Hematopoietic multipotent progenitor cell treated with erythropoietin and hydrocortisone succinate and interleukin-3 and kit ligand, for 6 days (in vitro differentiated cells): ENCODE data around the gene C9orf72.

ENCODE experiments used
- DNase-seq: peaks from one replicate; pipeline ENCODE4 v3.0.0-alpha.2; 2015

Gene C9orf72

GRCh38 chr9:27537756-27538155, 35.5 kb downstream of the C9orf72 start:
- no peak for DNase-seq

DNA sequence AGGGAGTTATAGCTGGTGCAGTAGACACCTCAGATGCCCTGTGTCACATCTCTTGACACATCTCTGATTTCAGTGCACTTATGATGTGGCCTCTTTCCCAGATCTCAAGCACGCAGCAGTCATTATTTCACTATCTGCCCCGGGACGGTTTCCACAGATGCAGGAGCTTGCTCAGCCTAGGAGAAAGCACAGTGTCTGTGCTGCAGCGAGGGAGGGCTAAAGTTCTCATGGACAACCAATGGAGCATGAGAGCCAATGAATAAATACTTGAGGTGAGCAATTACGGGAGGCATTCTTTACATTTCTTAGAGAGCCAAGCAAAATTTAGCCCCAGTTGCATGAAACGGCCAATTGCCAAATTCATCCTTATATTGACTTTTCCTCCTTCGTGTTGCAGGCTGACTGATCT, 36.2 kb downstream of the C9orf72 start:
- DNase-seq = no peak

GRCh38 chr9:27536168-27536567, 37.1 kb downstream of the C9orf72 start:
- no peak for DNase-seq

DNA sequence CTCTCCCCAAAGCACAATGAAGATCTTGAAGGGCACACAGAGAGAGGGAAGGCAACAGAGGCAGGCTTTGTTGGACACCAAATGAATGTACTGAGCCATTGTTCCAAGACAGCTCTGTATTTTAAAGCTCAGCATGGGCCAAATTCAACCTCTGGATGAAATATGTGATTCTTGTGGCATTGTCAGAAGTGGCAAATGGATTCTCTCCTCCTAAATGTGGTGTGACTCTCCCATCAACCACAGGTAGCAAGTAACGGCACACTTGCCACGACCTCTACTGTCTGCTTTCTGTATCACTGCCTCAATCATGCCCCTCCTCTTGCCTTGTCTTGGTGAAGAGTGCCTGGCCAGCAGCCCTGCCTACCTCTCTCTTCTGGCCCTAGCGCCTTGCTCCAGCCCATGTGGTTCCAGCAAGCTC, 37.6 kb downstream of the C9orf72 start:
- peak; percentile 32 for DNase-seq

DNA sequence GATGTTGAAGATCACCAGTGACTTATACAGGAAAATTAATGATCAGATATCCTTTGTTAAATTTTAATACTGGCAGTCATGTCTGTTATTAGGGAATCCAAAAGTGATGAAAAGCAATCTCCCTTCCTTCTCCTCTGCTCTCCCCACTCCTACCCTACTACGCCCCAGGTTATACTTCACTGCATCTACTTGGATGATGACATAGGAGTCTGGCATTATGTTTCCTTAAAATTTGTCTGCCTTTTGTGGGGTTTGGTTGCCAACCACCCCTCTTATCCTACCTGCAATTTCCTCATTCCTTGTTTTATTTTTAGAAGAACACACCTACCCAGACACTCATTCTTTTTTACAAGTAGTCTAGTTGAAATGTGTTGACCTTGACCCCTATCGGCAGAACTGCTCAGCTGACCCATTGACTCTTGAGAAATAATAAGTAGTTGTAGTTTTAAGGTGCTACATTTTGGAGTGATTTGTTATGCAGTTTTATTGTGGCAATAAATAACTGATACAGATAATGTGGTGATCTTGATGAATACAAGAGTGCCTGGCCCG, 38.5 kb downstream of the C9orf72 start:
- no peak for DNase-seq

- no peak for DNase-seq
Observed at GRCh38 chr9:27534131-27534530, 39.1 kb downstream of the C9orf72 start.

- DNase-seq = no peak
Observed at GRCh38 chr9:27533311-27533710, 40.0 kb downstream of the C9orf72 start.

DNA sequence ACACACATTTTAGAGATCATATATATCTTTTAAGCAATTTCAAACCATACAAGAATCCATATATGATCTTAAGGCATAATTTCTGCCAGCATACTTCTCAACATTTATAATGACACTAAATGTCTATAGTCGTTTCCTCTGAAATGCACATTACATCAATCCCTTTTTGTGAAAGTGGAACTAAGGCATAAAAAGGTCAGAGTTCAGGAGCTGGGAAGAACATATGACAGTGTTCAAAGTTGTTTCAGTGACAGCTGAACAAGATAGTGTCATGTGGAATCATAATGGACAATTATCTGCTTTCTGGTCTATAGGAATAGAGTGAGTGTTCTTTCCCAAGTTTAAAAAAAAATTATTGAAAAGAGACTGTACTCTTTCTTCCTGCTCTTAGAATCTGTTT, 41.2 kb downstream of the C9orf72 start:
- no peak for DNase-seq

GRCh38 chr9:27530915-27531755, 42.1 kb downstream of the C9orf72 start:
- no peak for DNase-seq

GRCh38 chr9:27529316-27530278, 43.7 kb downstream of the C9orf72 start, which contains the start of gene MOB3B:
Gene MOB3B (minus strand): TSS chr9:27529814. CDS start chr9:27455550, 74,264 bp downstream.
- DNase-seq = peak; percentile 77

- peak; percentile 50 for DNase-seq
Observed at GRCh38 chr9:27528886-27529315, 44.4 kb downstream of the C9orf72 start.

DNA sequence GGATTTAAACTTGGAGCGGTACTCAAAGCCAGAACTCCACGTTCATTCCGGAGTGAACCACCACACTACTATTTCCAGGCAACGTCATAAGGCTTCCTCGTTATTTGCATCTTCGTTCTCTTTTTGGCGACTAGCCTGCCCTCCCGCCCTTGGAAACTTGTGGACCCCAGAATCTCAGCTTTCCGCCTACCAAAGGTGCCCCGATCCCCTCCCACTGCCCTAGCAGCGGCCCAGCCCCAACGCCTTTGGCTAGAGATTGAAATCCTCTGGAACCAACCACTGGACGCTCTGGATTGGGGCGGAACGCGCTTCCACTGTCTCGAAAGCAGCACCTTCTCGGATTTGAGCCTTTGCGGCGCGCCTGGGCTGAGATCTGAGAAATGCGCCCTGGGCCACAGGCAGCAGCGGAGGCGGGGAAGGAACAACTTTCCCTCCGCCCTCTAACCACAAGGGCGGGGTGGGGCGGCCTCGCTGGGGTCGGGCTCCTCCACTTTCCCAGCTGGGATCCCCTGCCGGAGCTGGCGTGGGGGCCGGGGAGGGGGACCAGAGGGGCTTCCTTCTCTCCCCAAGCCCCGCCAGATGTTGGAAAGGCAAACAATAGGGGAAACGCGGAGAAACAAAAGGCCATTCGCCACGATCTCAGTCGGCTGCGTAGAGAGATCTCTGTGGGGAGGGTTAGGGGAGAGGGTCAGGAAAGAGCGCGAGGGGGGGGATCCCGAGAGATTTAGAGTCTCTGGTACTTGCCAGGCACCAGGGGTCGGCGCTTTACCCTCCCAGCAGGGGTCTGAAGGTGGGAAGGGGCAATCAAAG, 45.0 kb downstream of the C9orf72 start:
- peak; percentile 77 for DNase-seq

GRCh38 chr9:27527702-27528075, 45.6 kb downstream of the C9orf72 start:
- no peak for DNase-seq

DNA sequence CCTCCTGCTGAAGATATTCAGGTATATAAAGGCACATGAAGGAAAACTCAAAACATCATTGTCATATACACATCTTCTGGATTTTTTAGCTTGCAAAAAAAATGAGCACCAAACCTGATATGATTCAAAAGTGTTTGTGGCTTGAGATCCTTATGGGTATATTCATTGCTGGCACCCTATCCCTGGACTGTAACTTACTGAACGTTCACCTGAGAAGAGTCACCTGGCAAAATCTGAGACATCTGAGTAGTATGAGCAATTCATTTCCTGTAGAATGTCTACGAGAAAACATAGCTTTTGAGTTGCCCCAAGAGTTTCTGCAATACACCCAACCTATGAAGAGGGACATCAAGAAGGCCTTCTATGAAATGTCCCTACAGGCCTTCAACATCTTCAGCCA, 49.0 kb downstream of the C9orf72 start, which contains the start of gene IFNK:
TSS of gene IFNK (plus strand) at position 55 of the 400 bp plus-strand sequence. CDS start at position 102, 47 bp downstream.
- DNase-seq = no peak

- no peak for DNase-seq
Observed at GRCh38 chr9:27523141-27523540, 50.1 kb downstream of the C9orf72 start.

DNA sequence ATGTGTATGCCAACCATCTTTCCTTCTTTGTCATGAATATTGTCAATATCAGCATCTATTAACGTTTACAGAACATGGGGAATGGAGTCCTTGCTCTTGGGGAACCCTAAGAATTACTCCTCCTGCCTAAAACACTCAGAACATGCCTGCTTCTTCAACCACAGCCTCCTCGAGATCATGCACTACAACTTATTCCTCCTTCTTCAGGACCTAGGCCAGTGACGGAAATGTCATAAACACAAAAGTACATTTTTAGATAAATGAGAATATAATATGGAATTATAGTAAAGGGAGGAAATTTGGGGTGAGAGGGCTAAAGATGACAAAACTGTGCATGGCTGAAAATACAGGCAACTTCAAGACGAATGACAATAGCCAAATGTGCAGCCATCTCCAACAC, 52.3 kb downstream of the C9orf72 start:
- DNase-seq = no peak

GRCh38 chr9:27519466-27520465, 53.5 kb downstream of the C9orf72 start:
- no peak for DNase-seq

DNA sequence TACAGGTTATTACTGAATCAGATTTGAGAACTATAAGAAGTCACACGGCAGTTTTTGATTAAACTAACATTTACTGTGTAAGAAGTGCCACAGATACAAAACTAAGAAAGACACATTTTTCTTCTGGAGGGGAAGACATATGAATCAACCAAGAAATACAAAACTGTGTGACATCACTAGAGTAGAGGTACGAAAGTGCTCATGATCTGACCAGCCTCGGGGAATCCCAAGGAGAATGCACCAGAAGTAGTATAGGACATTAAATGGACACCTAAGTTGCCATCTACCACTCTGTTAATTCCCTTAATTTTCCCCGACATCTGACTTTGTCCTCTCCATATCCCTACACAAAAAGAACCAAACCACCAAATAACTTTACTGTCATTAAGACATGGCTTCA, 54.5 kb downstream of the C9orf72 start:
- no peak for DNase-seq

DNA sequence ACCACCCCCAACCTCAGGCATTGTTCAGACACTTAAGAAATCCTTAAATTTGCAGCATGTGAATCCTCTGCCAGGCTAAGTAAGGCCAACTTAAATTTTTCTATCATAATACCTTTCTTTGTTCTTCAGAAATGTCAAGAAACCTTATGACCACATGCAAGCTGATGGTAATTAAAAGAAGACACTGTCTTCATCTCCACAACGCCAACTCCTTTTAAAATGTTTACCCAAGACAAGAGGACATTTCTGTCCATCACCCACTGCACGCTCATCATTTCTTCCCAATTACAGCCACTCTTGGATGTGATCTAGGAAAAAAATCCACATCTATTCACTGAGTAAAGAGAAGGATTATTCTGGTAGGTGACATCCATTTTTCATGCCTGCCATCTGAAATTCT, 55.3 kb downstream of the C9orf72 start:
- DNase-seq = no peak

DNA sequence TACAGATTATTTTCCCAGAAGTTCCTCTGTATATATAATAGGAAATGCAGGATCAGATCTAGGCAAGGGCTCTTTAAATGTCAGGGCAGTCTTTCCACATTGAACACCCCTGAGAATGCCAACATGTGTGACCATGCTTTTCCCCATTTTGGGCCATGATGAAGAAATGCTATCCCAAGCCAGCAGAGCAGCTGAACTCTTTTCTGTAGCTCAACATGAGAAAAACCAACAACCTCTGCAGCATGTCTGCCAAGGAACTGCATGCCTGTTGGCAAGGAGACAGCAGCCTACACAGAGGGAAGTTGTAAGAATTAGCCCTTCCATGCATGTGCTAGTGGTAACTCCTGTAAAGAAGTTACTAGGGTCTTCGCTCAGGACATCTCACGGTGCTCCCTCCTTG, 58.7 kb downstream of the C9orf72 start:
- no peak for DNase-seq

DNA sequence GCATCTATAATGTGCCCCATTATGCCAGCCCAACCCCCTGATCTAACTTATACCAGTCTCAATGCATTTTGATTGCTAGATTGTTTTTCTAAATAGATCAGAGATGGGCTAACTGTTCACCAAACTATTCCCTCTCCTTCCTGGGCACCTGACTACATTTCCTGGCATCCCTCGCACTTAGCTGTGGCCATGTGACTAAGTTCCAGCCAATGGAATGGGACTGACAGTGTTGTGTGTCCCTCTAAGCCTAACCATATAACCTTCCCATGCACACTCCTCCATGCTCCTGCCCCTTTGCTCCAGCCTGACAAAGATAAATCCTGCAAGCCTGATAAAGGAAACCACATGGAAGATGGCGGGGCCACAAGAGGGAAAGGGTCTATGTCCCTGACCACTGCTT, 61.5 kb downstream of the C9orf72 start:
- no peak for DNase-seq
